Activated CD8-positive, alpha-beta T cell treated with anti-CD3 and anti-CD28 coated beads for 36 hours (primary cell): ENCODE measurements around the gene TCP1. TPM values are rescaled to one million over a fixed set of nuclear protein-coding genes. Genes with fewer than 3 reads are reported as not detected.

Source experiments
- ATAC-seq: fragments of 200-7000 bp; cut with Tn5 transposase; one replicate; pipeline ENCODE4 v1.10.0; 2021; ENCODE audit warnings: mild to moderate bottlenecking, moderate library complexity
- CTCF ChIA-PET: fragments of 350-600 bp; sonication (Branson Sonifier 250); formaldehyde crosslinking; loops from one replicate; lab custom pipeline; 2021; ENCODE audit warnings: antibody characterized with exemption; lab: Charles Lee
- POLR2A ChIA-PET: fragments of 350-600 bp; sonication (Branson Sonifier 250); formaldehyde crosslinking; loops from one replicate; lab custom pipeline; 2021; ENCODE audit warnings: antibody characterized with exemption; lab: Charles Lee
- DNase-seq: peaks from one replicate; pipeline ENCODE4 v3.0.0-alpha.2; 2020
- H3K27ac Mint-ChIP-seq: one replicate; pipeline ENCODE4 v1.8.0; 2021; ENCODE audit warnings: mild to moderate bottlenecking, mixed read lengths
- H3K27me3 Mint-ChIP-seq: one replicate; pipeline ENCODE4 v1.8.0; 2021; ENCODE audit warnings: mixed read lengths
- H3K36me3 Mint-ChIP-seq: one replicate; pipeline ENCODE4 v1.8.0; 2021; ENCODE audit warnings: low read depth, mixed read lengths
- H3K4me1 Mint-ChIP-seq: one replicate; pipeline ENCODE4 v1.8.0; 2021; ENCODE audit warnings: low read depth, mixed read lengths
- H3K4me3 Mint-ChIP-seq: one replicate; pipeline ENCODE4 v1.8.0; 2021; ENCODE audit warnings: mild to moderate bottlenecking, moderate library complexity, mixed read lengths
- H3K9me3 Mint-ChIP-seq: one replicate; pipeline ENCODE4 v1.8.0; 2021; ENCODE audit warnings: mixed read lengths
- intact Hi-C: fragments of 100-400 bp; cut with micrococcal nuclease; formaldehyde crosslinking; loops from one replicate; pipeline ENCODE4 v1.10.0; 2022
- total RNA-seq, 2 experiments: library from RNA; stranded (reverse); gene quantifications; one replicate each; pipeline ENCODE4 v1.2.3, GENCODE V29; 2021
- TF ChIP-seq, protein P1 (sequence below): fragments of 200-600 bp; IDR thresholded peaks from one replicate; pipeline ENCODE4 v1.8.0; 2022; ENCODE audit warnings: antibody characterized with exemption, mild to moderate bottlenecking

Gene TCP1
- total RNA-seq, 2 experiments from 2014 or later, result 446 to 452 TPM

DNA sequence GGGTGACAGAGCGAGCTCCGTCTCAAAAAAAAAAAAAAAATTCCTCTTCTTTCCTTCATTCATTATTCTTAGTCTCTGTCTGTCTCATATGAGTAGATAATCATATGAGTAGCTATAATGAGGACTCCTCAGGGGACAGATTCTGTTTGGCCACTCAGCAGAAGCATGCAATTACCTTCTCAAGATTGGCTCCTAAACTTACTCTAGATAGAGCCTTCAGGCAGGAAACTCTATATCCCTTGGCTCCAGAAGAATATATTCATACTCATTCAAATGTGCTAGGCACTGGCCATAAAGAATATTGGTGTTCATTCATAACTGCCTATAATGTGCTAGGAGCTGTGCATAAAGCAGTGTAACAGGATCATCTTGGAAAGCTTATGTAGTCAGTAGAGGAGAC lies 29.8 kb downstream of the TCP1 start:
- intact Hi-C loops, result loop anchor here (5.0 kb wide), 2 partner anchors 32 to 67 kb away; partner anchors contain the start of genes SOD2 and WTAP
- TF ChIP-seq, protein P1, sequence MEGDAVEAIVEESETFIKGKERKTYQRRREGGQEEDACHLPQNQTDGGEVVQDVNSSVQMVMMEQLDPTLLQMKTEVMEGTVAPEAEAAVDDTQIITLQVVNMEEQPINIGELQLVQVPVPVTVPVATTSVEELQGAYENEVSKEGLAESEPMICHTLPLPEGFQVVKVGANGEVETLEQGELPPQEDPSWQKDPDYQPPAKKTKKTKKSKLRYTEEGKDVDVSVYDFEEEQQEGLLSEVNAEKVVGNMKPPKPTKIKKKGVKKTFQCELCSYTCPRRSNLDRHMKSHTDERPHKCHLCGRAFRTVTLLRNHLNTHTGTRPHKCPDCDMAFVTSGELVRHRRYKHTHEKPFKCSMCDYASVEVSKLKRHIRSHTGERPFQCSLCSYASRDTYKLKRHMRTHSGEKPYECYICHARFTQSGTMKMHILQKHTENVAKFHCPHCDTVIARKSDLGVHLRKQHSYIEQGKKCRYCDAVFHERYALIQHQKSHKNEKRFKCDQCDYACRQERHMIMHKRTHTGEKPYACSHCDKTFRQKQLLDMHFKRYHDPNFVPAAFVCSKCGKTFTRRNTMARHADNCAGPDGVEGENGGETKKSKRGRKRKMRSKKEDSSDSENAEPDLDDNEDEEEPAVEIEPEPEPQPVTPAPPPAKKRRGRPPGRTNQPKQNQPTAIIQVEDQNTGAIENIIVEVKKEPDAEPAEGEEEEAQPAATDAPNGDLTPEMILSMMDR, result no peak
- ATAC-seq, result no peak
- ChIA-PET POLR2A (interaction anchor here (0.8 to 3.9 kb wide), 7 partner anchors 10 to 67 kb away, joined by 3 to 20 read pairs (median 4); partner anchors contain the start of genes MRPL18, SOD2, TCP1 and WTAP), CTCF (interaction anchor here (1.1 to 2.2 kb wide), 2 partner anchors 68 to 338 kb away, joined by 3 to 5 read pairs; no protein-coding TSS in a partner anchor)
- DNase-seq, result no peak
- H3K9me3 Mint-ChIP-seq, result no peaks in the 10 kb centered on the region
- H3K4me1 Mint-ChIP-seq, result peaks cover 24% of the 10 kb centered on the region
- peak overlapping the region; percentile 6 for H3K4me3 Mint-ChIP-seq
- H3K27ac Mint-ChIP-seq, result peak overlapping the region; percentile 7
- H3K27me3 Mint-ChIP-seq, result no peaks in the 10 kb centered on the region
- peaks cover 43% of the 10 kb centered on the region for H3K36me3 Mint-ChIP-seq

DNA sequence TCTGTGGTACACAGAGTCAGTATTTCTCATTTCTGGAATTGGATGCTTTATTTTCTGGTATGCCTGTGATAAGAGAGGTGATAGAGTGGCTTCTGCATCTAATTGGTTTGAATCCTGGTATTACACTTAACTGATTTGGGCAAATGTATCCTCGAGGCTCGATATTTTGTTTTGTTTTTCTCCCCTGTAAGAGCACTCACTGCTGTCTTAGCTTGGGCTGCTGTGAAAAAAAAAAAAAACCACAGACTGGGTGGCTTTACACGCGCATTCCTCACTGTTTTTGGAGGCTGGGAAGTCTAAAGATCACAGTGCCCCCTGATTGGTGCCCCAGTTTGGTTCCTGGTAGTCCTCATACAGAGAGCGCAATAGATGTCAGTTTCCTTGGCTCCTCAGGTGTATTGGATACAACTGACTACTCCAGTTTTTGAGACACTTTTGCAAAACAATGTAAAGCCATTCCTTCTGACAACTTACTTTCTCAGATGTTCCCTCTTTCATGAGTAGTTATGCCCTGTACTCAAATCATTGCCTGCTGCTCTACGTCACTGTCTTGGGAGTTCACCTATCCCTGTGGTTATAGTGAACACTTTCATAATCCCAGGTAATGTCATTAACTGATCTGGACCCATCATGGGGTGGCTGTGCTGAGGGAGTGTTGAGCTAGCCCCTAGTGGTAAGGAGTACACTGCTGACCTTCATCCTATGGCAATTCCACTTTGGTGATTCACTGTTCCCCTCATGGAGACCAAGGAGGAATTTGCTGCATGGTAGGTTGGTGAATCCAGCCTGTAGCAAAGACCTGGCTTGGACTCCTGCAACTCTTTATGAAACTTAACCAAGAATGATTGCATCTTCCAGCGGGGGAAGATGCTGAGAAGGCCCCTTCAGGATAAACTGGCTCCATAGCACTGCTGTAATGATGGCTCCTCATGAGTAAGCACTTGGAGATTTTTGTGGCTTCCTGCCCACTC lies 31.1 kb downstream of the TCP1 start:
- Mint-ChIP-seq H3K27ac (peak overlapping the region; percentile 60), H3K4me3 (no peak overlapping the region), H3K36me3 (peaks cover 47% of the 10 kb centered on the region), H3K27me3 (no peaks in the 10 kb centered on the region), H3K9me3 (no peaks in the 10 kb centered on the region), H3K4me1 (peaks cover 22% of the 10 kb centered on the region)
- no peak for ATAC-seq
- DNase-seq, result no peak
- intact Hi-C loops, result no loop called here
- ChIA-PET POLR2A (interaction anchor here (1.3 to 3.9 kb wide), 3 partner anchors 12 to 31 kb away, joined by 3 to 17 read pairs (median 4); partner anchors contain the start of gene WTAP), CTCF (no interaction called here)
- TF ChIP-seq, protein P1, result no peak

DNA sequence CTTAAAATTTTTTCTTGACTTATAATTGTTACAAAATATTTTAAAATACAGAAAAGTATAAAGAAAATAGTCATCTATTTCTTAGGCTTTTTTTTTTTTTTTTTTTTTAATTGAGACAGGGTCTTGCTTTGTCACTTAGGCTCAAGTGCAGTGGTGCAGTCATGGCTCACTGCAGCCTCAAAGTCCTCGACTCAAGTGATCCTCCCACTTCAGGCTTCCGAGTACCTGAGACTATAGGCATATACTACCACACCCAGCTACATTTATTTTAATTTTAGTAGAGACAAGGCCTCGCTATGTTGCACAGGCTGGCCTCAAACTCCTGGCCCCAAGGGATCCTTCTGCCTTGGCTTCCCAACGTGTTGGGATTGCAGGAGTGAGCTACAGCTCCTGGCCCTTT lies 32.9 kb downstream of the TCP1 start:
- Mint-ChIP-seq H3K27me3 (no peaks in the 10 kb centered on the region), H3K4me1 (peaks cover 17% of the 10 kb centered on the region), H3K27ac (no peak overlapping the region), H3K4me3 (no peak overlapping the region), H3K9me3 (no peaks in the 10 kb centered on the region), H3K36me3 (peaks cover 46% of the 10 kb centered on the region)
- DNase-seq (no peak), ATAC-seq (no peak)
- CTCF ChIA-PET, result interaction anchor here (0.8 to 1.7 kb wide), 4 partner anchors 22 to 34 kb away, joined by 3 to 4 read pairs (median 4); partner anchors contain the start of genes MRPL18 and WTAP
- POLR2A ChIA-PET, result interaction anchor here (0.8 to 1.5 kb wide), 4 partner anchors 10 to 27 kb away, joined by 3 to 4 read pairs (median 4); no protein-coding TSS in a partner anchor
- TF ChIP-seq, protein P1, result no peak
- intact Hi-C loops, result no loop called here

DNA sequence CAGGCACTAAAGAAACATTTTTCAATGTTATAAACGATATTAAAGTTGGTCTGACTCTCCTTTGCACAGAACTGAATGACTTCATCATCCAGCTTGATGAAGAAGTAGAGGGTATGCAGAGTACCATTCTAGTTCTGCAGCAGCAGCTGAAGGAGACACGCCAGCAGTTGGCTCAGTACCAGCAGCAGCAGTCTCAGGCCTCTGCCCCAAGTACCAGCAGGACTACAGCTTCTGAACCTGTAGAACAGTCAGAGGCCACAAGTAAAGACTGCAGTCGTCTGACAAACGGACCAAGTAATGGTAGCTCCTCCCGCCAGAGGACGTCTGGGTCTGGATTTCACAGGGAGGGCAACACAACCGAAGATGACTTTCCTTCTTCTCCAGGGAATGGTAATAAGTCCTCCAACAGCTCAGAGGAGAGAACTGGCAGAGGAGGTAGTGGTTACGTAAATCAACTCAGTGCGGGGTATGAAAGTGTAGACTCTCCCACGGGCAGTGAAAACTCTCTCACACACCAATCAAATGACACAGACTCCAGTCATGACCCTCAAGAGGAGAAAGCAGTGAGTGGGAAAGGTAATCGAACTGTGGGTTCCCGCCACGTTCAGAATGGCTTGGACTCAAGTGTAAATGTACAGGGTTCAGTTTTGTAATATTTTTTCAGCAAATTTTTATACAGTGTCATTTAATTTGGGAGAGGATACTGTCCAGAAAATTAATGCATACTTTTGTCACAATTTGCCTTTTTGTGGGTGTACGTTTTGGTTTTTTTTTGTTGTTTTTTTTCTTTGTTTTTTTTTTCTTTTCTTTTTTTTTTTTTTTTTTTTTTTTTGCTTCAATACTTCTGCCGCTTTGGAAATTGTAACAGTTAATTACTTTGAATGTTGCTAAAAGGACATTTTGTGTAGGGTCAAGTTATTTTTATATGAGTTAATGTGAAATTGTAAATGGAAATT lies 34.2 kb downstream of the TCP1 start:
- no peak for ATAC-seq
- TF ChIP-seq, protein P1, result no peak
- Mint-ChIP-seq H3K27ac (peak overlapping the region; percentile 56), H3K4me1 (peaks cover 14% of the 10 kb centered on the region), H3K9me3 (no peaks in the 10 kb centered on the region), H3K36me3 (peaks cover 44% of the 10 kb centered on the region), H3K27me3 (no peaks in the 10 kb centered on the region), H3K4me3 (no peak overlapping the region)
- no peak for DNase-seq
- intact Hi-C loops, result no loop called here
- ChIA-PET CTCF (no interaction called here), POLR2A (interaction anchor here (1.0 to 1.5 kb wide), 3 partner anchors 8 to 26 kb away, joined by 3 to 4 read pairs (median 4); no protein-coding TSS in a partner anchor)
